GM12878 (cell line): ENCODE measurements around the gene SORCS2. TPM values are rescaled to one million over a fixed set of nuclear protein-coding genes. Genes with fewer than 3 reads are reported as not detected.

Experiments
- ATAC-seq: fragments of 200-7000 bp; cut with Tn5 transposase; 3 replicates; pipeline ENCODE4 v1.9.1; 2020; ENCODE audit warnings: mild to moderate bottlenecking, moderate library complexity
- BruUV-seq: library from RNA; stranded (reverse); fragments of 400-500 nt; replicated peaks from 2 replicates; lab custom pipeline; 2021; lab: Mats Ljungman, UMichigan
- CTCF ChIA-PET: fragments of 300-600 bp; sonication (Branson Sonifier 250); formaldehyde crosslinking; extraction: SDS; loops from one replicate; lab custom pipeline; 2021; ENCODE audit warnings: inconsistent platforms; lab: Yijun Ruan, JAX
- POLR2A ChIA-PET: fragments of 350-600 bp; formaldehyde crosslinking; extraction: SDS; loops from one replicate; lab custom pipeline; 2021; ENCODE audit warnings: inconsistent platforms; lab: Charles Lee
- RAD21 ChIA-PET: fragments of 300-600 bp; sonication (Branson Sonifier 250); formaldehyde crosslinking; loops from one replicate; lab custom pipeline; 2023; ENCODE audit warnings: antibody characterized with exemption; ENCODE audit not compliant: unreplicated experiment; lab: Charles Lee
- SMC1A ChIA-PET: fragments of 300-600 bp; sonication (Branson Sonifier 250); formaldehyde crosslinking; loops from one replicate; lab custom pipeline; 2023; ENCODE audit not compliant: unreplicated experiment, uncharacterized antibody; lab: Charles Lee
- DNase-seq: peaks from one replicate; pipeline ENCODE4 v3.0.0-alpha.2; 2011; ENCODE audit warnings: low read depth, low spot score
- FAIRE-seq: peaks from 3 replicates; lab custom pipeline; 2011; peaks lifted over from hg19 to GRCh38; lab: Jason Lieb, UNC
- H2AFZ ChIP-seq: 2 replicates; pipeline ENCODE4 v1.6.0; 2011; ENCODE audit warnings: low read depth, low read length, control low read depth; ENCODE audit not compliant: control insufficient read depth
- H3K27ac ChIP-seq: 2 replicates; pipeline ENCODE4 v1.5.1; 2011; ENCODE audit warnings: control low read depth; ENCODE audit not compliant: control insufficient read depth, insufficient read depth
- H3K27me3 ChIP-seq, 2 experiments: replicated peaks in 1 of 2; 2 replicates each; pipeline versions ENCODE4 v1.6.0 to v1.6.1; 2011; ENCODE audit warnings: low read length in 1 of 2; ENCODE audit not compliant: control insufficient read depth in 2 of 2, insufficient read depth in 2 of 2
- H3K36me3 ChIP-seq, 2 experiments: 2 replicates each; pipeline ENCODE4 v1.5.1; 2011; ENCODE audit warnings: low read length in 1 of 2; ENCODE audit not compliant: control insufficient read depth in 2 of 2, insufficient read depth in 2 of 2
- H3K4me1 ChIP-seq: 2 replicates; pipeline ENCODE4 v1.6.1; 2011; ENCODE audit warnings: mild to moderate bottlenecking, low read length, moderate library complexity, mixed read lengths; ENCODE audit not compliant: control insufficient read depth, insufficient read depth
- H3K4me2 ChIP-seq: 2 replicates; pipeline ENCODE4 v1.6.0; 2011; ENCODE audit warnings: control low read depth; ENCODE audit not compliant: control insufficient read depth, insufficient read depth
- H3K4me3 ChIP-seq: fragments of 200-600 bp; sonication (generic); 2 replicates; pipeline ENCODE4 v1.5.1; 2016
- H3K79me2 ChIP-seq: 2 replicates; pipeline ENCODE4 v1.6.0; 2011; ENCODE audit warnings: low read length; ENCODE audit not compliant: control insufficient read depth, insufficient read depth
- H3K9ac ChIP-seq: 2 replicates; pipeline ENCODE4 v1.8.0; 2011; ENCODE audit warnings: low read length, control low read depth, mixed read lengths; ENCODE audit not compliant: control insufficient read depth, insufficient read depth
- H3K9me3 ChIP-seq: replicated peaks from 3 replicates; pipeline ENCODE4 v1.5.1; 2011; ENCODE audit warnings: mild to moderate bottlenecking, low read length; ENCODE audit not compliant: control insufficient read depth, insufficient read depth
- H4K20me1 ChIP-seq: 2 replicates; pipeline ENCODE4 v1.6.0; 2011; ENCODE audit not compliant: control insufficient read depth, insufficient read depth
- BHLHE40 ChIP-seq, 2 experiments: fragments of 450-650 bp in 1 of 2; IDR thresholded peaks; 2 replicates each; pipeline ENCODE4 v1.6.1; 2011 to 2017; ENCODE audit warnings: low read depth in 2 of 2, borderline replicate concordance in 1 of 2, improper control_type of control experiment in 1 of 2, low read length in 1 of 2, mild to moderate bottlenecking in 1 of 2
- CBX5 ChIP-seq: sonication (generic); IDR thresholded peaks from 2 replicates; pipeline ENCODE4 v1.6.1; 2016; ENCODE audit warnings: low read depth, moderate library complexity, mild to moderate bottlenecking, inconsistent platforms
- CHD4 ChIP-seq: fragments of 200-600 bp; sonication (generic); IDR thresholded peaks from 2 replicates; pipeline ENCODE4 v1.6.1; 2016; ENCODE audit warnings: mild to moderate bottlenecking
- E4F1 ChIP-seq: fragments of 450-650 bp; IDR thresholded peaks from 2 replicates; pipeline ENCODE4 v1.6.1; 2018; ENCODE audit warnings: borderline replicate concordance, mild to moderate bottlenecking; ENCODE audit not compliant: partially characterized antibody
- ETV6 ChIP-seq, 2 experiments: fragments of 450-650 bp in 1 of 2; IDR thresholded peaks in 1 of 2; conservative IDR thresholded peaks in 1 of 2; 2 replicates each; pipeline ENCODE4 v1.6.1; 2014; ENCODE audit warnings: antibody characterized with exemption in 1 of 2, borderline replicate concordance in 1 of 2, low read depth in 1 of 2, mild to moderate bottlenecking in 1 of 2, moderate library complexity in 1 of 2
- HDAC6 ChIP-seq: fragments of 200-600 bp; sonication (generic); IDR thresholded peaks from one replicate; pipeline ENCODE4 v1.8.0; 2017; ENCODE audit warnings: antibody characterized with exemption; ENCODE audit not compliant: unreplicated experiment
- HSF1 ChIP-seq: fragments of 150-350 bp; IDR thresholded peaks from 2 replicates; pipeline ENCODE4 v1.6.1; 2014; ENCODE audit warnings: mild to moderate bottlenecking, low read depth, low read length
- IRF3 ChIP-seq: fragments of 450-650 bp; IDR thresholded peaks from 2 replicates; pipeline ENCODE4 v1.6.1; 2014; ENCODE audit warnings: mild to moderate bottlenecking
- JUNB ChIP-seq: IDR thresholded peaks from 2 replicates; pipeline ENCODE4 v1.6.1; 2016; ENCODE audit warnings: antibody characterized with exemption, mild to moderate bottlenecking
- RELB ChIP-seq: fragments of 450-650 bp; IDR thresholded peaks from 2 replicates; pipeline ENCODE4 v1.6.1; 2017; ENCODE audit warnings: low read depth, mild to moderate bottlenecking, moderate library complexity
- ZNF24 ChIP-seq: fragments of 450-650 bp; IDR thresholded peaks from 2 replicates; pipeline ENCODE4 v1.6.1; 2017; ENCODE audit warnings: antibody characterized with exemption, mild to moderate bottlenecking
- ZNF687 ChIP-seq: fragments of 450-650 bp; IDR thresholded peaks from 2 replicates; pipeline ENCODE4 v1.6.1; 2017; ENCODE audit warnings: mild to moderate bottlenecking, moderate library complexity
- WGBS: methylation state at CpG from one replicate; pipeline ENCODE4 v1.1.6; 2016; ENCODE audit warnings: low lambda C conversion rate; ENCODE audit not compliant: insufficient replicate concordance, insufficient coverage; ENCODE audit errors: missing lambda C conversion rate; 5-methylcytosine and 5-hydroxymethylcytosine counted together
- in situ Hi-C: fragments of 300-500 bp; cut with MboI; formaldehyde crosslinking; loops from 9 replicates; pipeline ENCODE4 v1.14.3; 2018; ENCODE audit warnings: mixed read lengths
- intact Hi-C: fragments of 100-400 bp; cut with micrococcal nuclease; formaldehyde crosslinking; loops from one replicate; pipeline ENCODE4 v1.14.2; 2022; ENCODE audit not compliant: unreplicated experiment
- polyA plus RNA-seq, 11 experiments: library from polyadenylated mRNA; depleted of rRNA in 4 of 11; unstranded in 6 of 11; stranded (reverse) in 5 of 11; fragments of >200 nt; fragmentation: Nextera tagmentation in 4 of 11; fragmentation: Illumina TruSeq in 1 of 11; extraction: Ambion mirVana in 4 of 11; extraction: Trizol in 1 of 11; gene quantifications; 1 replicate in 1 of 11; 2 replicates in 10 of 11; pipeline versions ENCODE4 v1.2.1 to v1.2.3, GENCODE V29; 2011 to 2016; ENCODE audit warnings: inconsistent platforms in 2 of 11, missing spikeins in 2 of 11, low read depth in 1 of 11
- total RNA-seq, 4 experiments: library from RNA; depleted of rRNA in 3 of 4; stranded (reverse); fragments of >200 nt in 3 of 4; fragmentation: Illumina TruSeq in 1 of 4; extraction: Trizol in 1 of 4; gene quantifications; 2 replicates each; pipeline versions ENCODE4 v1.2.1 to v1.2.3, GENCODE V29; 2013 to 2021

The SORCS2 gene
- total and polyA plus RNA-seq, 10 of the 15 experiments (the other 5 are each of a cell fraction or from before 2014, with no cell fraction given), result 0.01 to 0.15 (median 0.05) TPM; not detected in 5

- no peaks in the 10 kb centered on the region; a peak in 1 of 4 replicates for H3K27me3 ChIP-seq
- H3K4me1 ChIP-seq, result peaks cover 21% of the 10 kb centered on the region
- ChIA-PET POLR2A (no interaction called here), SMC1A (no interaction called here), CTCF (interaction anchor here (1.6 kb wide), 1 partner anchor 20 kb away, joined by 3 read pairs; no protein-coding TSS in a partner anchor), RAD21 (no interaction called here)
- ATAC-seq (no peak), DNase-seq (no peak), FAIRE-seq (no peak)
- H3K4me3 ChIP-seq, result no peak overlapping the region
- no peak overlapping the region for H3K4me2 ChIP-seq
- TF ChIP-seq HSF1 (no peak), BHLHE40 (IDR thresholded peaks at IDR 0.05; ENCODE audit: borderline replicate concordance in 1 of 2, low read depth in 2 of 2, low read length in 1 of 2) (no peak), IRF3 (no peak), CHD4 (no peak), ZNF687 (no peak), ETV6 (conservative IDR thresholded peaks at IDR 0.05 in 1 of 2, IDR thresholded peaks at IDR 0.05 in 1 of 2; ENCODE audit: borderline replicate concordance in 1 of 2, low read depth in 1 of 2) (no peak), ZNF24 (no peak), CBX5 (no peak), E4F1 (no peak), JUNB (no peak), HDAC6 (no peak), RELB (no peak)
- no peaks in the 10 kb centered on the region for H4K20me1 ChIP-seq
- intact Hi-C loops, result no loop called here
- no peak overlapping the region for H3K27ac ChIP-seq
- no peaks in the 10 kb centered on the region for H3K79me2 ChIP-seq
- H2AFZ ChIP-seq, result no peak overlapping the region
- H3K9me3 ChIP-seq, result no peaks in the 10 kb centered on the region
- no TSS peak for BruUV-seq
- H3K9ac ChIP-seq, result no peak overlapping the region
- no peaks in the 10 kb centered on the region for H3K36me3 ChIP-seq
- 77% methylated on average over 17 of the region's 17 CpGs for WGBS
- in situ Hi-C loops, result no loop called here
These were observed 589.7 kb downstream of the SORCS2 start for GRCh38 chr4:7781993-7782392.
